HFFc6 (cell line): ENCODE data around the gene IRGM. TPM values are rescaled to one million over a fixed set of nuclear protein-coding genes. Genes with fewer than 3 reads are reported as not detected.
"Not testable (repeated sequence)": the region's sequence is repeated elsewhere in the genome, so short reads cannot be mapped to it uniquely, and the experiment has no call there.

Experiments used
- DNase-seq: peaks from one replicate; pipeline ENCODE4 v3.0.0-alpha.2; 2018
- H3K27ac Mint-ChIP-seq: 2 replicates; pipeline ENCODE4 v1.8.0; 2020; ENCODE audit warnings: mild to moderate bottlenecking, mixed read lengths
- H3K27me3 Mint-ChIP-seq: 2 replicates; pipeline ENCODE4 v1.8.0; 2021; ENCODE audit warnings: mild to moderate bottlenecking, moderate library complexity, mixed read lengths; ENCODE audit not compliant: insufficient read depth
- H3K36me3 Mint-ChIP-seq: 2 replicates; pipeline ENCODE4 v1.8.0; 2021; ENCODE audit warnings: low read depth, mixed read lengths
- H3K4me1 Mint-ChIP-seq: 2 replicates; pipeline ENCODE4 v1.8.0; 2020; ENCODE audit warnings: low read depth, mixed read lengths
- H3K4me3 Mint-ChIP-seq: 2 replicates; pipeline ENCODE4 v1.8.0; 2020; ENCODE audit warnings: mild to moderate bottlenecking, moderate library complexity, mixed read lengths
- H3K9me3 Mint-ChIP-seq: 2 replicates; pipeline ENCODE4 v1.8.0; 2020; ENCODE audit warnings: mild to moderate bottlenecking, mixed read lengths
- CTCF ChIP-seq: fragments of 200-600 bp; sonication (generic); IDR thresholded peaks from 2 replicates; pipeline ENCODE4 v1.5.0; 2021; ENCODE audit warnings: antibody characterized with exemption, mild to moderate bottlenecking
- total RNA-seq, 6 experiments: library from RNA; stranded (reverse); fragmentation: NEBNext Ultra II Directional; extraction: Animal tissue kit (Norgen Biotek cat#: 25700); gene quantifications; 2 replicates in 1 of 6; 3 replicates in 5 of 6; pipeline ENCODE4 v1.2.3, GENCODE V29; 2021

Gene IRGM
- total RNA-seq, 6 experiments from 2014 or later, result not detected

GRCh38 chr5:150846654-150847333 lies 473 bp downstream of the IRGM start:
- Mint-ChIP-seq H3K4me3 (no peak overlapping the region), H3K4me1 (peaks cover 14% of the 10 kb centered on the region), H3K27ac (no peak overlapping the region), H3K9me3 (no peaks in the 10 kb centered on the region), H3K27me3 (peaks cover 33% of the 10 kb centered on the region), H3K36me3 (no peaks in the 10 kb centered on the region)
- DNase-seq, result peak; percentile 82
- peak; percentile 86 for TF ChIP-seq CTCF

DNA sequence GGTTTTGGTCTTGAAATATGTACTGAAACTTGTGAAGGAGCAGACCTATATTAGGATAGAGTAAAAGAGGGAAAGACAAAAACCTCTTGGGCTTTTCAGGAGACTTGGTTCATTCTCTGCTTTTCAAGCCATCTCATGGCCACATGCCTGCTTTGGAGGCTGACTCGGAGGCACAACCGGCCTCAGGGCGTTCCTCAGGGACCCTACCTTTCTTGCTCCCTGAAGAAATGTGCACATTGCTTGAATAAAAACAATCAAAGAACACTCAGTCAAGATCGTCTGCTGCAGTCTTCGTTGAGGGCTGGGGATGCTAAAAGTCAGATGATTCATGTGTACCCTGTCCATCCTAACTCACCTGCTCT lies 994 bp downstream of the IRGM start:
- Mint-ChIP-seq H3K4me1 (peaks cover 14% of the 10 kb centered on the region), H3K9me3 (no peaks in the 10 kb centered on the region), H3K4me3 (no peak overlapping the region), H3K36me3 (no peaks in the 10 kb centered on the region), H3K27ac (no peak overlapping the region), H3K27me3 (peaks cover 34% of the 10 kb centered on the region)
- peak; percentile 19 for TF ChIP-seq CTCF
- DNase-seq, result no peak

GRCh38 chr5:150848271-150848670 lies 1.9 kb downstream of the IRGM start:
- TF ChIP-seq CTCF, result no peak
- H3K27me3 Mint-ChIP-seq, result peaks cover 34% of the 10 kb centered on the region
- peak; percentile 4 for DNase-seq
- no peak overlapping the region for H3K27ac Mint-ChIP-seq
- no peaks in the 10 kb centered on the region for H3K9me3 Mint-ChIP-seq
- no peaks in the 10 kb centered on the region for H3K36me3 Mint-ChIP-seq
- H3K4me1 Mint-ChIP-seq, result peaks cover 14% of the 10 kb centered on the region
- H3K4me3 Mint-ChIP-seq, result no peak overlapping the region

DNA sequence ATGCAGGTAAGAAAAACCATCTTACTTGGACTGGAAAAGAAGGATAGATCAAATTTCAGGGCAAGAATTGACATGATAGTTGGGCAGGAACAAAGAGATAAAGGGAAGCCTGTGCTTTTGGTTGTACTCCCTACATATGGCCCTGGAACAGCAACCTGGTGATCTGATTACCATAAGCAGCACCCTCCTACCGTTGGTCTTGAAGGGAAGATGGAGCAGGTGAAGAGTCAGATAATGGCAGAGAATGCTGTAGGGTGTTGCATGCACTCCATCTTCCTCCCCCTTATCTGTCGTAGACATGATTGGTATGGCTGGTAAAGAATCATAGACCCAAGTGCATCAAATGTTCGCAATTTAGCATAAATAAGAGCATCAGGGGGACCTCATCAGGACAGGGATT lies 4.7 kb downstream of the IRGM start:
- H3K9me3 Mint-ChIP-seq, result no peaks in the 10 kb centered on the region
- no peaks in the 10 kb centered on the region for H3K36me3 Mint-ChIP-seq
- H3K4me1 Mint-ChIP-seq, result peaks cover 14% of the 10 kb centered on the region
- DNase-seq, result no peak
- no peak overlapping the region for H3K4me3 Mint-ChIP-seq
- H3K27ac Mint-ChIP-seq, result no peak overlapping the region
- no peak for TF ChIP-seq CTCF
- peaks cover 30% of the 10 kb centered on the region for H3K27me3 Mint-ChIP-seq

DNA sequence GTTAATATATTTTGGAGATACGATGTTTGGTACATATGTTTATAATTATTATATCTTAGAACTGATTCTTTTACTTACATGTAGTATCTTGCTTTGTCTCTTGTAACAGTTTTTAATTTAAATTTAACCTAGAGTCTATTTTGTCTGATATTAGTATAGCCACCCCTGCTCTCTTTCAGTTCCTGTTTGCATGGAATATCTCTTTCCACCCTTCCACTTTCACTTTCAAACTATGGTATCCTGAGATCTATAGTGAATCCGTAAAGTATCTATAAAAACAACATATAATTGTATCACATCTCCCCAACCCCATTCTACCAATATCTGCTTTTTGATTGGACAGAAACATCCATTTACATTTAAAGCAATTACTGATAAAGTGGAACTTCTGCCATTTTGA lies 7.2 kb downstream of the IRGM start:
- Mint-ChIP-seq H3K27me3 (peaks cover 15% of the 10 kb centered on the region), H3K36me3 (no peaks in the 10 kb centered on the region), H3K4me3 (peak overlapping the region; percentile 66; the same call in 1 of the 2 replicates), H3K4me1 (peaks cover 3% of the 10 kb centered on the region; the same call in 1 of the 2 replicates), H3K27ac (no peak overlapping the region), H3K9me3 (no peaks in the 10 kb centered on the region)
- no peak for TF ChIP-seq CTCF
- DNase-seq, result no peak

- not testable (repeated sequence) for H3K4me1 Mint-ChIP-seq
These were observed 10.4 kb downstream of the IRGM start for GRCh38 chr5:150856700-150857099.

More at GRCh38 chr5:150856700-150857099, 10.4 kb downstream of the IRGM start:
- H3K27ac Mint-ChIP-seq, H3K27me3 Mint-ChIP-seq, H3K4me3 Mint-ChIP-seq, DNase-seq, H3K36me3 Mint-ChIP-seq: not testable (repeated sequence)
- H3K9me3 Mint-ChIP-seq, result peaks cover 10% of the 10 kb centered on the region; the same call in 1 of the 2 replicates
